Endothelial cell of umbilical vein (primary cell): ENCODE data around the gene CD82. TPM values are rescaled to one million over a fixed set of nuclear protein-coding genes. Genes with fewer than 3 reads are reported as not detected.

Source experiments
- BruUV-seq: library from RNA; stranded (reverse); fragments of 400-500 nt; replicated peaks from 2 replicates; lab custom pipeline; 2021; lab: Mats Ljungman, UMichigan
- CTCF ChIA-PET: fragments of 300-600, 350-600 bp; sonication (Branson Sonifier 250); formaldehyde crosslinking; loops from one replicate; lab custom pipeline; 2021; ENCODE audit warnings: antibody characterized with exemption, inconsistent platforms; lab: Charles Lee
- POLR2A ChIA-PET: fragments of 300-600, 350-600 bp; sonication (Branson Sonifier 250); formaldehyde crosslinking; loops from one replicate; lab custom pipeline; 2021; ENCODE audit warnings: antibody characterized with exemption, inconsistent platforms; lab: Charles Lee
- DNase-seq: peaks from one replicate; pipeline ENCODE4 v3.0.0-alpha.2; 2011; ENCODE audit warnings: low read depth, low spot score
- FAIRE-seq: peaks from 2 replicates; lab custom pipeline; 2011; peaks lifted over from hg19 to GRCh38; lab: Jason Lieb, UNC
- H2AFZ ChIP-seq: 2 replicates; pipeline ENCODE4 v1.6.0; 2012; ENCODE audit warnings: low read depth, low read length, control low read depth, inconsistent platforms
- H3K27ac ChIP-seq: 2 replicates; pipeline ENCODE4 v1.5.1; 2011; ENCODE audit warnings: low read depth, mild to moderate bottlenecking, control low read depth, low read length, moderate library complexity; ENCODE audit not compliant: insufficient read depth
- H3K27me3 ChIP-seq, 2 experiments: 2 replicates each; pipeline versions ENCODE4 v1.6.0 to v1.6.1; 2011; ENCODE audit warnings: low read length in 2 of 2, mixed read lengths in 1 of 2; ENCODE audit not compliant: control insufficient read depth in 2 of 2, insufficient read depth in 2 of 2
- H3K36me3 ChIP-seq, 2 experiments: 2 replicates in 1 of 2; 3 replicates in 1 of 2; pipeline ENCODE4 v1.5.1; 2011; ENCODE audit warnings: low read length in 2 of 2, mild to moderate bottlenecking in 1 of 2, moderate library complexity in 1 of 2; ENCODE audit not compliant: control insufficient read depth in 2 of 2, insufficient read depth in 2 of 2; ENCODE audit errors: extremely low read depth in 1 of 2
- H3K4me1 ChIP-seq: 3 replicates; pipeline ENCODE4 v1.5.1; 2011; ENCODE audit warnings: mild to moderate bottlenecking, low read length; ENCODE audit not compliant: control insufficient read depth, insufficient read depth; ENCODE audit errors: extremely low read depth
- H3K4me2 ChIP-seq: 2 replicates; pipeline ENCODE4 v1.6.1; 2011; ENCODE audit warnings: low read length, control low read depth, mixed read lengths; ENCODE audit not compliant: insufficient read depth
- H3K4me3 ChIP-seq, 3 experiments: fragments of 200-600 bp in 1 of 3; sonication (generic), shearing (Covaris generic) in 1 of 3; replicated peaks in 1 of 3; 2 replicates each; pipeline ENCODE4 v1.5.1; 2011 to 2016; ENCODE audit warnings: control low read depth in 3 of 3, low read length in 3 of 3, mild to moderate bottlenecking in 2 of 3, inconsistent platforms in 1 of 3, low read depth in 1 of 3, moderate library complexity in 1 of 3; ENCODE audit not compliant: insufficient read depth in 1 of 3
- H3K79me2 ChIP-seq: 2 replicates; pipeline ENCODE4 v1.6.0; 2012; ENCODE audit warnings: low read length, inconsistent platforms; ENCODE audit not compliant: control insufficient read depth, insufficient read depth
- H3K9ac ChIP-seq: replicated peaks from 2 replicates; pipeline ENCODE3; 2011; ENCODE audit warnings: low read length, control low read depth; ENCODE audit not compliant: insufficient read depth; ENCODE audit errors: extremely low read depth
- H3K9me1 ChIP-seq: replicated peaks from 3 replicates; pipeline ENCODE4 v1.6.0; 2011; ENCODE audit warnings: mild to moderate bottlenecking, low read length; ENCODE audit not compliant: control insufficient read depth, insufficient read depth; ENCODE audit errors: extremely low read depth
- H3K9me3 ChIP-seq: replicated peaks from 2 replicates; pipeline ENCODE4 v1.5.1; 2012; ENCODE audit warnings: low read length, inconsistent platforms; ENCODE audit not compliant: control insufficient read depth, insufficient read depth
- H4K20me1 ChIP-seq: replicated peaks from 2 replicates; pipeline ENCODE3; 2011; ENCODE audit warnings: mild to moderate bottlenecking, low read length; ENCODE audit not compliant: control insufficient read depth, insufficient read depth; ENCODE audit errors: extremely low read depth
- EZH2 ChIP-seq: IDR thresholded peaks from 2 replicates; pipeline ENCODE4 v1.6.1; 2012; ENCODE audit warnings: borderline replicate concordance, low read depth, mild to moderate bottlenecking, moderate library complexity, low read length, inconsistent platforms; ENCODE audit not compliant: severe bottlenecking
- FOS ChIP-seq: IDR thresholded peaks from 2 replicates; pipeline ENCODE4 v1.6.1; 2011; ENCODE audit warnings: mild to moderate bottlenecking, low read length, moderate library complexity, borderline replicate concordance; ENCODE audit not compliant: insufficient read depth
- GATA2 ChIP-seq: IDR thresholded peaks from 2 replicates; pipeline ENCODE4 v1.7.0; 2011; ENCODE audit warnings: low read depth, mild to moderate bottlenecking, moderate library complexity, mixed read lengths, low read length; ENCODE audit not compliant: insufficient read length, insufficient read depth
- JUN ChIP-seq: IDR thresholded peaks from 2 replicates; pipeline ENCODE4 v1.6.1; 2011; ENCODE audit warnings: borderline replicate concordance, low read depth; ENCODE audit not compliant: insufficient read length, insufficient read depth
- MYC ChIP-seq: IDR thresholded peaks from one replicate; pipeline ENCODE4 v1.6.1; 2011; ENCODE audit warnings: mild to moderate bottlenecking, low read depth, low read length
- POLR2A ChIP-seq: IDR thresholded peaks from 2 replicates; pipeline ENCODE4 v1.6.1; 2012; ENCODE audit warnings: low read depth, mild to moderate bottlenecking, control low read depth, low read length
- POLR2AphosphoS5 ChIP-seq: IDR thresholded peaks from 2 replicates; pipeline ENCODE4 v1.6.1; 2012; ENCODE audit warnings: low read depth, mild to moderate bottlenecking, control low read depth, low read length, moderate library complexity; ENCODE audit not compliant: insufficient read depth
- dilution Hi-C: fragments of 300-500 bp; cut with MboI; formaldehyde crosslinking; loops from one replicate; pipeline ENCODE4 v1.15.0; 2019; ENCODE audit warnings: low sequenced_read_pairs; ENCODE audit not compliant: extremely low pct_ligation_motif_present
- intact Hi-C: fragments of 100-400 bp; cut with micrococcal nuclease; formaldehyde crosslinking; loops from one replicate; pipeline ENCODE4 v1.10.0; 2022
- polyA plus RNA-seq, 4 experiments: library from polyadenylated mRNA; depleted of rRNA in 3 of 4; stranded (reverse) in 3 of 4; unstranded in 1 of 4; fragments of >200 nt; gene quantifications; 2 replicates each; pipeline versions ENCODE4 v1.2.1 to v1.2.3, GENCODE V29; 2011 to 2012; ENCODE audit warnings: missing spikeins in 1 of 4
- total RNA-seq: library from RNA; stranded (reverse); gene quantifications from 2 replicates; pipeline ENCODE4 v1.2.3, GENCODE V29; 2021
- TF ChIP-seq, protein P1 (sequence below): IDR thresholded peaks from 2 replicates; pipeline ENCODE4 v1.6.1; 2011; ENCODE audit not compliant: insufficient read depth, insufficient read length
- TF ChIP-seq, protein P2 (sequence below), 2 donors: IDR thresholded peaks; 1 replicate in 1 of 2; 2 replicates in 1 of 2; pipeline ENCODE4 v1.5.1; 2011; ENCODE audit warnings: low read length in 2 of 2, mild to moderate bottlenecking in 2 of 2, moderate library complexity in 2 of 2, control low read depth in 1 of 2, inconsistent platforms in 1 of 2, low read depth in 1 of 2; ENCODE audit not compliant: insufficient read depth in 1 of 2; ENCODE audit errors: extremely low read depth in 1 of 2

Gene CD82
- total and polyA plus RNA-seq, 2 donors (not counting 3 experiments of a cell fraction or from before 2014, with no cell fraction given) = 17.9 to 25.2 TPM

GRCh38 chr11:44551456-44552139 is 13.9 kb upstream of the CD82 start:
- Histone ChIP-seq H3K4me2 (no peak overlapping the region), H3K4me3 (no peak overlapping the region), H3K27me3 (peaks cover 2 to 4% of the 10 kb centered on the region in 2 experiments), H3K9me1 (no peaks in the 10 kb centered on the region), H3K9ac (no peak overlapping the region), H3K79me2 (no peaks in the 10 kb centered on the region), H2AFZ (no peak overlapping the region), H3K9me3 (no peaks in the 10 kb centered on the region), H4K20me1 (no peaks in the 10 kb centered on the region), H3K27ac (no peak overlapping the region), H3K36me3 (no peaks in the 10 kb centered on the region), H3K4me1 (no peaks in the 10 kb centered on the region)
- no peak for TF ChIP-seq JUN
- TF ChIP-seq MYC = no peak
- TF ChIP-seq EZH2 = no peak
- TF ChIP-seq FOS = no peak
- TF ChIP-seq POLR2AphosphoS5 = no peak
- TF ChIP-seq, protein P1, sequence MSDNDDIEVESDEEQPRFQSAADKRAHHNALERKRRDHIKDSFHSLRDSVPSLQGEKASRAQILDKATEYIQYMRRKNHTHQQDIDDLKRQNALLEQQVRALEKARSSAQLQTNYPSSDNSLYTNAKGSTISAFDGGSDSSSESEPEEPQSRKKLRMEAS = no peak
- TF ChIP-seq, protein P2, sequence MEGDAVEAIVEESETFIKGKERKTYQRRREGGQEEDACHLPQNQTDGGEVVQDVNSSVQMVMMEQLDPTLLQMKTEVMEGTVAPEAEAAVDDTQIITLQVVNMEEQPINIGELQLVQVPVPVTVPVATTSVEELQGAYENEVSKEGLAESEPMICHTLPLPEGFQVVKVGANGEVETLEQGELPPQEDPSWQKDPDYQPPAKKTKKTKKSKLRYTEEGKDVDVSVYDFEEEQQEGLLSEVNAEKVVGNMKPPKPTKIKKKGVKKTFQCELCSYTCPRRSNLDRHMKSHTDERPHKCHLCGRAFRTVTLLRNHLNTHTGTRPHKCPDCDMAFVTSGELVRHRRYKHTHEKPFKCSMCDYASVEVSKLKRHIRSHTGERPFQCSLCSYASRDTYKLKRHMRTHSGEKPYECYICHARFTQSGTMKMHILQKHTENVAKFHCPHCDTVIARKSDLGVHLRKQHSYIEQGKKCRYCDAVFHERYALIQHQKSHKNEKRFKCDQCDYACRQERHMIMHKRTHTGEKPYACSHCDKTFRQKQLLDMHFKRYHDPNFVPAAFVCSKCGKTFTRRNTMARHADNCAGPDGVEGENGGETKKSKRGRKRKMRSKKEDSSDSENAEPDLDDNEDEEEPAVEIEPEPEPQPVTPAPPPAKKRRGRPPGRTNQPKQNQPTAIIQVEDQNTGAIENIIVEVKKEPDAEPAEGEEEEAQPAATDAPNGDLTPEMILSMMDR (IDR thresholded peaks at IDR 0.05; ENCODE audit: extremely low read depth in 1 of 2, insufficient read depth in 1 of 2, low read depth in 1 of 2, low read length in 2 of 2) = no peak
- TF ChIP-seq POLR2A = no peak
- no peak for TF ChIP-seq GATA2
- BruUV-seq = no TSS peak
- DNase-seq (no peak), FAIRE-seq (no peak)
- intact Hi-C loops (no loop called here), dilution Hi-C loops (no loop called here)
- ChIA-PET CTCF (interaction anchor here (1.1 to 15.9 kb wide), 2 partner anchors 62 to 70 kb away, joined by 5 to 860 read pairs; no protein-coding TSS in a partner anchor), POLR2A (no interaction called here)
